GM23248 (cell line): ENCODE measurements around the gene RPH3AL.

Experiments used
- EZH2 ChIP-seq: fragments of 200-600 bp; sonication (generic); IDR thresholded peaks from 2 replicates; pipeline ENCODE4 v1.6.1; 2018; ENCODE audit warnings: antibody characterized with exemption, mild to moderate bottlenecking; ENCODE audit not compliant: insufficient read depth, poor library complexity, severe bottlenecking
- EZH2phosphoT487 ChIP-seq: fragments of 200-600 bp; sonication (generic); IDR thresholded peaks from 2 replicates; pipeline ENCODE4 v1.6.1; 2018; ENCODE audit warnings: antibody characterized with exemption, moderate library complexity, mild to moderate bottlenecking, low read depth; ENCODE audit not compliant: insufficient read depth

DNA sequence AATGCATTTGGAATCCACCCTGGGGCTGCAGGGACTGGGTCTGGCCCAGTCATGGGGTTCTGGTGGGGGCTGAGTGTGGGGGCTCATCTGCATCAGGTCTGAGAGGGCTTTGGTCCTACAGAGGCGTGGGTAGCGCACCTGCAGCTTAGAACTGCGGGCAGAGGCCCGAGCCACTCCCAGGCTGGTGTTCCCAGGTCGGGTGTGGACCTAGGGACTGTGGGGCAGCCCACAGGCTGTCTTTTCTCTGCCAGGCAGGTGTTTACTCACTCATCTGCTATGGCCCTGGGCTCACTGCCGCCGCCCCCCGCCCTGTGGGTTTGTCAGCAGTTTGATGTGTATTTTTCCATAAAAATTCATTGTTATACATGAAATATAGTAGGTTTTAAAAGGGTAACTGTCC is 144.2 kb downstream of the RPH3AL start:
- TF ChIP-seq EZH2phosphoT487, result no peak
- no peak for TF ChIP-seq EZH2
